DOHH2 (cell line): Measurements from ENCODE around the gene FMNL2.

ENCODE experiments used
- H3F3A ChIP-seq: fragments of 200-600 bp; sonication (generic), shearing (Covaris generic); 2 replicates; pipeline ENCODE4 v1.6.0; 2016; ENCODE audit warnings: antibody characterized with exemption, mild to moderate bottlenecking; ENCODE audit not compliant: control insufficient read depth, insufficient read depth
- H3K27ac ChIP-seq: fragments of 200-600 bp; sonication (generic); 2 replicates; pipeline ENCODE4 v1.5.1; 2014; ENCODE audit warnings: low read depth, mild to moderate bottlenecking, low read length, moderate library complexity
- H3K27me3 ChIP-seq: fragments of 200-600 bp; sonication (generic); 2 replicates; pipeline ENCODE4 v1.6.1; 2014; ENCODE audit warnings: mild to moderate bottlenecking, low read length, mixed read lengths; ENCODE audit not compliant: control insufficient read depth
- H3K36me3 ChIP-seq: fragments of 200-600 bp; sonication (generic); 2 replicates; pipeline ENCODE4 v1.6.1; 2014; ENCODE audit warnings: mild to moderate bottlenecking, low read length, moderate library complexity, mixed read lengths; ENCODE audit not compliant: control insufficient read depth
- H3K4me1 ChIP-seq: fragments of 200-600 bp; sonication (generic); 2 replicates; pipeline ENCODE4 v1.6.1; 2014; ENCODE audit warnings: mild to moderate bottlenecking, low read length, mixed read lengths; ENCODE audit not compliant: control insufficient read depth
- H3K4me2 ChIP-seq: fragments of 200-600 bp; sonication (generic); 2 replicates; pipeline ENCODE4 v1.6.0; 2014; ENCODE audit warnings: mild to moderate bottlenecking, low read length, moderate library complexity
- H3K4me3 ChIP-seq: fragments of 200-600 bp; sonication (generic); 2 replicates; pipeline ENCODE4 v1.5.1; 2014; ENCODE audit warnings: mild to moderate bottlenecking, low read length, mixed read lengths
- H3K79me2 ChIP-seq: fragments of 200-600 bp; sonication (generic); 2 replicates; pipeline ENCODE4 v1.6.1; 2014; ENCODE audit warnings: mild to moderate bottlenecking, low read length, mixed read lengths; ENCODE audit not compliant: control insufficient read depth
- H3K9me2 ChIP-seq: fragments of 200-600 bp; sonication (generic); replicated peaks from 2 replicates; pipeline ENCODE4 v1.6.1; 2014; ENCODE audit warnings: mild to moderate bottlenecking, low read length, mixed read lengths; ENCODE audit not compliant: control insufficient read depth
- H3K9me3 ChIP-seq: fragments of 200-600 bp; sonication (generic); 2 replicates; pipeline ENCODE4 v1.6.1; 2014; ENCODE audit warnings: antibody characterized with exemption, low read length, mixed read lengths; ENCODE audit not compliant: control insufficient read depth, insufficient read depth
- H4K20me1 ChIP-seq: fragments of 200-600 bp; sonication (generic); 2 replicates; pipeline ENCODE4 v1.6.0; 2014; ENCODE audit warnings: low read depth, mild to moderate bottlenecking, antibody characterized with exemption, low read length, moderate library complexity; ENCODE audit not compliant: control insufficient read depth, insufficient read depth
- EZH2phosphoT487 ChIP-seq: fragments of 200-600 bp; sonication (generic); IDR thresholded peaks from 2 replicates; pipeline ENCODE4 v1.6.1; 2017; ENCODE audit warnings: borderline replicate concordance, mild to moderate bottlenecking, antibody characterized with exemption, low read length, moderate library complexity, mixed read lengths
- TF ChIP-seq, protein P1 (sequence below): fragments of 200-600 bp; sonication (generic); IDR thresholded peaks from one replicate; pipeline ENCODE4 v1.5.1; 2014; ENCODE audit warnings: antibody characterized with exemption, mild to moderate bottlenecking, low read depth, low read length; ENCODE audit not compliant: poor library complexity, severe bottlenecking

Gene FMNL2

DNA sequence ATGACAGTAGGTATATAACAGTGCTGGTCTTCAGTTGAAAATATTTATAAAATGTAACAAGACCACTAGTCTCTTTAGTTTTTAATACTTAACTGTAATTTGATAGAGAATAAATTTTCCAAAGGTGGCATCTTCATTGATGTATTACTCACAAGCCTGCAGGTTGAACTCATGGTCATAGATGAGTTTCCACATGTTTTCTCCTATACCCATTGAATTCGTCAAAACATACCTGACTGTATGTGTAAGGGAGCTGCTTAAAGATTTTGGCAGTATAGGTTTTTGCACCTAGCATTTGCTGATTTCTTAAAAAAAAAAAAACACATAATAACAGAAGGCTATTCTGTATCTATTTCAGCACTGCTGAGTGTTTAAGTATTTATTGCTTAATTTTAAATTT is 112.9 kb downstream of the FMNL2 start:
- Histone ChIP-seq H3K27me3 (0 out of 2 replicates have a peak, but pooled peaks cover 4% of the 10 kb centered on the region), H3K4me1 (no peaks in the 10 kb centered on the region), H3K4me3 (no peak overlapping the region), H3F3A (no peaks in the 10 kb centered on the region), H4K20me1 (no peaks in the 10 kb centered on the region), H3K27ac (no peak overlapping the region), H3K79me2 (no peaks in the 10 kb centered on the region), H3K9me2 (no peaks in the 10 kb centered on the region), H3K4me2 (no peak overlapping the region), H3K9me3 (no peaks in the 10 kb centered on the region), H3K36me3 (no peaks in the 10 kb centered on the region)
- TF ChIP-seq, protein P1, sequence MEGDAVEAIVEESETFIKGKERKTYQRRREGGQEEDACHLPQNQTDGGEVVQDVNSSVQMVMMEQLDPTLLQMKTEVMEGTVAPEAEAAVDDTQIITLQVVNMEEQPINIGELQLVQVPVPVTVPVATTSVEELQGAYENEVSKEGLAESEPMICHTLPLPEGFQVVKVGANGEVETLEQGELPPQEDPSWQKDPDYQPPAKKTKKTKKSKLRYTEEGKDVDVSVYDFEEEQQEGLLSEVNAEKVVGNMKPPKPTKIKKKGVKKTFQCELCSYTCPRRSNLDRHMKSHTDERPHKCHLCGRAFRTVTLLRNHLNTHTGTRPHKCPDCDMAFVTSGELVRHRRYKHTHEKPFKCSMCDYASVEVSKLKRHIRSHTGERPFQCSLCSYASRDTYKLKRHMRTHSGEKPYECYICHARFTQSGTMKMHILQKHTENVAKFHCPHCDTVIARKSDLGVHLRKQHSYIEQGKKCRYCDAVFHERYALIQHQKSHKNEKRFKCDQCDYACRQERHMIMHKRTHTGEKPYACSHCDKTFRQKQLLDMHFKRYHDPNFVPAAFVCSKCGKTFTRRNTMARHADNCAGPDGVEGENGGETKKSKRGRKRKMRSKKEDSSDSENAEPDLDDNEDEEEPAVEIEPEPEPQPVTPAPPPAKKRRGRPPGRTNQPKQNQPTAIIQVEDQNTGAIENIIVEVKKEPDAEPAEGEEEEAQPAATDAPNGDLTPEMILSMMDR, result no peak
- TF ChIP-seq EZH2phosphoT487, result no peak

DNA sequence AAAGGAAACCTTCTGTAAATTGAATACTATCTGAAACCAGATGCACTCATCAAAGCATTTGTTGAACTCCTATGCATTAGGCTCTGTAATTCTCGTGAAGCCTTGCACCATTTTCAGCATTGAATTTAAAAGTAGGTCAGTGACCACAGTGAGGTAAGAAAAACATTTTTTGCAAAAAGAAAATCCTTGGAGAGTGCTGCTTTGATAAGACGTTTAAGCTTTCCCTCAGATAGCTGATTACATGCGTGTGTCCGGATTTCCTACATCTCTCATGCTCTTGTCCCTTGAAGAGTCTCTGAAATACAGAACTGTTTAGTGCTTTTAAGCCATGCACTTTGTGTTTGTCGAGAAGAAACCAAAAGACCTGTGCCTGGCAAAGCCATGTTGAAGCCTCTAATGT is 113.6 kb downstream of the FMNL2 start:
- Histone ChIP-seq H3K9me3 (no peaks in the 10 kb centered on the region), H3K79me2 (no peaks in the 10 kb centered on the region), H3K36me3 (no peaks in the 10 kb centered on the region), H3K27ac (no peak overlapping the region), H3K4me1 (no peaks in the 10 kb centered on the region), H4K20me1 (no peaks in the 10 kb centered on the region), H3K9me2 (no peaks in the 10 kb centered on the region), H3K4me2 (no peak overlapping the region), H3K4me3 (no peak overlapping the region), H3K27me3 (0 out of 2 replicates have a peak, but pooled peaks cover 4% of the 10 kb centered on the region), H3F3A (no peaks in the 10 kb centered on the region)
- TF ChIP-seq, protein P1, result no peak
- TF ChIP-seq EZH2phosphoT487, result no peak

DNA sequence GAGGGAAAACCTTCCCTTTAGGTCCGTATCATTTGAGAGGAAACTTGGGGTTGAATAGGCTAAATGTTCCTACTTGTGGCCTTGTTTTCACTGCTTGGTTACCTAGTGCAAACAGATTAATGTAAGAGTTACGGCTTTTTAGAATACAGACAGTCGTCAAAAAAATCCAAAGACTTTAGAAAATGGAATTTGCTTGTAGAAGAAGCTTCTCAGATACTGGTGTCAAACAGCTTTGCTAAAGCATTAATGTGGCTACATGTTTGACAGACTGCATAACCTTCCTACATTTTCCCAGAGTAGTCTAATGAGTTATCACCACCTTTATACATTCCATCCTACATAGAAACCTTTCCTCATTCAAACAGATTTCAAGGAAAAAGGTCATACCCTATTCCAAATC is 114.6 kb downstream of the FMNL2 start:
- Histone ChIP-seq H3K4me2 (no peak overlapping the region), H3K27ac (no peak overlapping the region), H3K9me2 (no peaks in the 10 kb centered on the region), H3K79me2 (no peaks in the 10 kb centered on the region), H3K9me3 (no peaks in the 10 kb centered on the region), H3K4me3 (no peak overlapping the region), H3K4me1 (no peaks in the 10 kb centered on the region), H3K27me3 (0 out of 2 replicates have a peak, but pooled peaks cover 4% of the 10 kb centered on the region), H3F3A (no peaks in the 10 kb centered on the region), H4K20me1 (no peaks in the 10 kb centered on the region), H3K36me3 (no peaks in the 10 kb centered on the region)
- no peak for TF ChIP-seq EZH2phosphoT487
- TF ChIP-seq, protein P1, result no peak

DNA sequence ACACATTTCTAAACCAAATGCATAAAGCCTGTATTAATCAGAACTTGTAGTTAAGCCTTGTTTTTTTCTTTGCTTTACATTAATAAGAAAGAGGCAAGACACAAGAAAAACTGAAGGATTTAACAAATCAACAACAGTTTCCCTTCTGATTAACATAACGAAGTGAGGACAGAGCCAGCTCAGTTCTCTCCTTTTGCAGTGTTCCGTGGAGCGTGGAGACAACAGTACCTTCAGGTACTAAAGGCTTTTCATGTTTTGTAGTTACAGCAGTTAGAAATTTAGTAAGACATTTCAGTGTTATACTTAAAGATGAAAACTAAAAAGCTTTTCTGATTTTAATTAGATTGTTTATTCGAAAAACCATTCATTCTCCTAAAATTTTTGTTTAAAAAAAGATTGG is 115.2 kb downstream of the FMNL2 start:
- no peaks in the 10 kb centered on the region for H3K9me3 ChIP-seq
- H3K27me3 ChIP-seq, result 0 out of 2 replicates have a peak, but pooled peaks cover 4% of the 10 kb centered on the region
- H3K36me3 ChIP-seq, result no peaks in the 10 kb centered on the region
- no peak overlapping the region for H3K4me2 ChIP-seq
- H3K9me2 ChIP-seq, result no peaks in the 10 kb centered on the region
- no peak overlapping the region for H3K27ac ChIP-seq
- no peaks in the 10 kb centered on the region for H3F3A ChIP-seq
- no peaks in the 10 kb centered on the region for H3K79me2 ChIP-seq
- H4K20me1 ChIP-seq, result no peaks in the 10 kb centered on the region
- H3K4me1 ChIP-seq, result no peaks in the 10 kb centered on the region
- no peak overlapping the region for H3K4me3 ChIP-seq
- no peak for TF ChIP-seq EZH2phosphoT487
- TF ChIP-seq, protein P1, result no peak
